OCI-LY1 (cell line): Measurements from ENCODE around the gene SPESP1.

ENCODE experiments used
- EZH2 ChIP-seq: fragments of 200-600 bp; sonication (generic), shearing (Covaris generic); IDR thresholded peaks from 2 replicates; pipeline ENCODE4 v1.8.0; 2017; ENCODE audit warnings: borderline replicate concordance, mixed run types, mild to moderate bottlenecking, antibody characterized with exemption, low read length, moderate library complexity, mixed read lengths
- TF ChIP-seq, protein P1 (sequence below): fragments of 200-600 bp; sonication (generic), shearing (Covaris generic); IDR thresholded peaks from 2 replicates; pipeline ENCODE4 v1.5.1; 2017; ENCODE audit warnings: mild to moderate bottlenecking, antibody characterized with exemption, low read length, moderate library complexity, mixed read lengths

DNA sequence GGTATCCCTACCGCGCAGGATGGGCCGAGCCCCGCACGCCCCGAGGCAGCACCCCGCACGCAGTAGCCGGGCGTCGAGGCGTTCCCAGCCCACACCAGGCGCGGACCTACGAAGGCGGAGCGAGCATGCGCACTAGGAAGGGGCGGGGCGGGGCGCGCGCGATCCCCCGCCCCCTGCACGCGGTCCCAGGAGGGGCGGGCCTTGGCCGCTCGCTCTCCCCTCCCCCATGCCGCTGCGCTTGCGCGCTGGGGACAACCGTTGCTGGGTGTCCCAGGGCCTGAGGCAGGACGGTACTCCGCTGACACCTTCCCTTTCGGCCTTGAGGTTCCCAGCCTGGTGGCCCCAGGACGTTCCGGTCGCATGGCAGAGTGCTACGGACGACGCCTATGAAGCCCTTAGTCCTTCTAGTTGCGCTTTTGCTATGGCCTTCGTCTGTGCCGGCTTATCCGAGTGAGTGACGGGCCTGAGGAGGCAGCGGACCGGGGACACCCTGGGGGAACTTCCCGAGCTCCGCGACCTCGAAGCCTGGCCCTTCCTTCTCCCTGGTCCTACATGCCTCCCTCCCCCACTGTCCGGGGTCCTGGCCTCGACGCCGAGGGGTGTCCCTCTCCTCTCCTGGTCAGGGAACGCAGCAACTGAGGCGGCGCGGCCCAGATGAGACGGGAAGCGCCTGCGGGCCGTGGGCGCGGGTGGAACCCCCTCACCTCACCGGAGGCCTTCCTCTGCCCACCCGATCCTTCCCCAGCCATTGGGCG lies at the start of gene SPESP1:
- no peak for TF ChIP-seq EZH2
- TF ChIP-seq, protein P1, sequence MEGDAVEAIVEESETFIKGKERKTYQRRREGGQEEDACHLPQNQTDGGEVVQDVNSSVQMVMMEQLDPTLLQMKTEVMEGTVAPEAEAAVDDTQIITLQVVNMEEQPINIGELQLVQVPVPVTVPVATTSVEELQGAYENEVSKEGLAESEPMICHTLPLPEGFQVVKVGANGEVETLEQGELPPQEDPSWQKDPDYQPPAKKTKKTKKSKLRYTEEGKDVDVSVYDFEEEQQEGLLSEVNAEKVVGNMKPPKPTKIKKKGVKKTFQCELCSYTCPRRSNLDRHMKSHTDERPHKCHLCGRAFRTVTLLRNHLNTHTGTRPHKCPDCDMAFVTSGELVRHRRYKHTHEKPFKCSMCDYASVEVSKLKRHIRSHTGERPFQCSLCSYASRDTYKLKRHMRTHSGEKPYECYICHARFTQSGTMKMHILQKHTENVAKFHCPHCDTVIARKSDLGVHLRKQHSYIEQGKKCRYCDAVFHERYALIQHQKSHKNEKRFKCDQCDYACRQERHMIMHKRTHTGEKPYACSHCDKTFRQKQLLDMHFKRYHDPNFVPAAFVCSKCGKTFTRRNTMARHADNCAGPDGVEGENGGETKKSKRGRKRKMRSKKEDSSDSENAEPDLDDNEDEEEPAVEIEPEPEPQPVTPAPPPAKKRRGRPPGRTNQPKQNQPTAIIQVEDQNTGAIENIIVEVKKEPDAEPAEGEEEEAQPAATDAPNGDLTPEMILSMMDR, result no peak
